SK-N-SH (cell line): ENCODE data around the gene FTCD. TPM values are rescaled to one million over a fixed set of nuclear protein-coding genes. Genes with fewer than 3 reads are reported as not detected.

Source experiments
- CTCF ChIA-PET: fragments of 300-600, 350-600 bp; formaldehyde crosslinking; extraction: SDS; loops from one replicate; lab custom pipeline; 2021; lab: Yijun Ruan, JAX
- POLR2A ChIA-PET: fragments of 350-600 bp; sonication (Branson Sonifier 250); formaldehyde crosslinking; extraction: SDS; loops from one replicate; lab custom pipeline; 2020; ENCODE audit warnings: antibody characterized with exemption, inconsistent platforms; lab: Yijun Ruan, JAX
- DNase-seq: peaks from one replicate; pipeline ENCODE4 v3.0.0; 2012
- H2AFZ ChIP-seq: fragments of 200-600 bp; sonication (generic); 2 replicates; pipeline ENCODE4 v1.8.1; 2016; ENCODE audit warnings: antibody characterized with exemption, mild to moderate bottlenecking, low read depth
- H3F3A ChIP-seq: fragments of 200-600 bp; sonication (generic); replicated peaks from 2 replicates; pipeline ENCODE3; 2016; ENCODE audit warnings: antibody characterized with exemption, mild to moderate bottlenecking; ENCODE audit not compliant: insufficient read depth
- H3K27ac ChIP-seq, 2 experiments: fragments of 200-500 bp in 1 of 2; fragments of 200-600 bp in 1 of 2; sonication (Bioruptor generic) in 1 of 2; sonication (generic), shearing (Covaris generic) in 1 of 2; 2 replicates each; pipeline versions ENCODE4 v1.5.1 to v1.6.1; 2014 to 2016; ENCODE audit warnings: low read depth in 2 of 2, inconsistent platforms in 1 of 2, low read length in 1 of 2, mild to moderate bottlenecking in 1 of 2, mixed read lengths in 1 of 2
- H3K27me3 ChIP-seq: fragments of 200-600 bp; sonication (generic), shearing (Covaris generic); 2 replicates; pipeline ENCODE4 v1.6.1; 2016; ENCODE audit warnings: mixed run types; ENCODE audit not compliant: insufficient read depth
- H3K36me3 ChIP-seq, 2 experiments: fragments of 200-500 bp in 1 of 2; fragments of 200-600 bp in 1 of 2; sonication (Bioruptor generic) in 1 of 2; sonication (generic) in 1 of 2; replicated peaks in 1 of 2; 2 replicates each; pipeline versions ENCODE3 to v1.5.1; 2014 to 2016; ENCODE audit warnings: low read length in 1 of 2, mild to moderate bottlenecking in 1 of 2; ENCODE audit not compliant: insufficient read depth in 2 of 2, control insufficient read depth in 1 of 2
- H3K4me1 ChIP-seq, 2 experiments: fragments of 200-500 bp in 1 of 2; fragments of 200-600 bp in 1 of 2; sonication (Bioruptor generic) in 1 of 2; sonication (generic), shearing (Covaris generic) in 1 of 2; 2 replicates each; pipeline versions ENCODE4 v1.5.1 to v1.6.1; 2014 to 2016; ENCODE audit warnings: low read depth in 1 of 2, low read length in 1 of 2, mixed run types in 1 of 2; ENCODE audit not compliant: insufficient read depth in 2 of 2, control insufficient read depth in 1 of 2
- H3K4me2 ChIP-seq: fragments of 200-600 bp; sonication (generic), shearing (Covaris generic); 2 replicates; pipeline ENCODE4 v1.6.1; 2017; ENCODE audit warnings: mixed run types
- H3K4me3 ChIP-seq, 2 experiments: fragments of 200-500 bp in 1 of 2; fragments of 200-600 bp in 1 of 2; sonication (Bioruptor generic) in 1 of 2; sonication (generic), shearing (Covaris generic) in 1 of 2; 2 replicates each; pipeline versions ENCODE4 v1.5.1 to v1.8.1; 2014 to 2016; ENCODE audit warnings: low read depth in 2 of 2, inconsistent platforms in 1 of 2, low read length in 1 of 2, mild to moderate bottlenecking in 1 of 2, mixed read lengths in 1 of 2, moderate library complexity in 1 of 2
- H3K79me2 ChIP-seq: fragments of 200-600 bp; sonication (generic); 2 replicates; pipeline ENCODE4 v1.8.1; 2017; ENCODE audit warnings: mild to moderate bottlenecking; ENCODE audit not compliant: insufficient read depth
- H3K9ac ChIP-seq: fragments of 200-600 bp; sonication (generic); 2 replicates; pipeline ENCODE4 v1.6.1; 2017; ENCODE audit warnings: mixed run types
- H3K9me2 ChIP-seq: fragments of 200-600 bp; sonication (generic); 2 replicates; pipeline ENCODE4 v1.6.1; 2017; ENCODE audit warnings: mixed run types
- H3K9me3 ChIP-seq: fragments of 200-600 bp; sonication (generic); 2 replicates; pipeline ENCODE4 v1.6.1; 2017; ENCODE audit warnings: mixed run types, mild to moderate bottlenecking, moderate library complexity
- H4K20me1 ChIP-seq: fragments of 200-600 bp; sonication (generic); 2 replicates; pipeline ENCODE4 v1.6.1; 2017; ENCODE audit warnings: mild to moderate bottlenecking, mixed run types; ENCODE audit not compliant: insufficient read depth
- CHD2 ChIP-seq: fragments of 150-350 bp; IDR thresholded peaks from 2 replicates; pipeline ENCODE4 v1.6.1; 2018; ENCODE audit warnings: low read length; ENCODE audit not compliant: partially characterized antibody
- EP300 ChIP-seq, 2 experiments: IDR thresholded peaks; 2 replicates each; pipeline versions ENCODE4 v1.4.0 to v1.6.1; 2012; ENCODE audit warnings: borderline replicate concordance in 1 of 2, low read depth in 1 of 2, low read length in 1 of 2
- EZH2phosphoT487 ChIP-seq: fragments of 200-600 bp; sonication (generic); IDR thresholded peaks from 2 replicates; pipeline ENCODE4 v1.6.1; 2017; ENCODE audit warnings: low read depth, mixed run types, mild to moderate bottlenecking, antibody characterized with exemption, moderate library complexity, borderline replicate concordance
- FOXM1 ChIP-seq: IDR thresholded peaks from 2 replicates; pipeline ENCODE4 v1.4.0; 2012; ENCODE audit warnings: low read depth, mild to moderate bottlenecking
- GATA2 ChIP-seq: sonication (generic); formaldehyde crosslinking; IDR thresholded peaks from 2 replicates; pipeline ENCODE4 v1.5.0; 2020; ENCODE audit warnings: mild to moderate bottlenecking, missing genetic modification reagents
- JUND ChIP-seq: IDR thresholded peaks from 2 replicates; pipeline ENCODE4 v1.4.0; 2012
- NFIC ChIP-seq: IDR thresholded peaks from 2 replicates; pipeline ENCODE4 v1.4.0; 2012; ENCODE audit warnings: borderline replicate concordance
- NRF1 ChIP-seq: IDR thresholded peaks from 2 replicates; pipeline ENCODE4 v1.6.1; 2012; ENCODE audit warnings: low read depth, mild to moderate bottlenecking, low read length
- PBX3 ChIP-seq: IDR thresholded peaks from 2 replicates; pipeline ENCODE4; 2012
- RAD21 ChIP-seq: IDR thresholded peaks from 2 replicates; pipeline ENCODE4 v1.6.1; 2012; ENCODE audit warnings: mild to moderate bottlenecking, low read length
- REST ChIP-seq: IDR thresholded peaks from 2 replicates; pipeline ENCODE4 v1.6.1; 2012; ENCODE audit warnings: mild to moderate bottlenecking, low read depth, low read length, moderate library complexity
- RXRA ChIP-seq: IDR thresholded peaks from 2 replicates; pipeline ENCODE4 v1.4.0; 2012; ENCODE audit warnings: low read depth, mild to moderate bottlenecking, borderline replicate concordance
- SIN3A ChIP-seq: IDR thresholded peaks from 2 replicates; pipeline ENCODE4 v1.6.1; 2012; ENCODE audit warnings: low read depth, mild to moderate bottlenecking, low read length, moderate library complexity, borderline replicate concordance
- TCF12 ChIP-seq: IDR thresholded peaks from 2 replicates; pipeline ENCODE4 v1.4.0; 2012
- WGBS: methylation state at CpG from one replicate; pipeline ENCODE4 v1.1.6; 2017; ENCODE audit warnings: low lambda C conversion rate; 5-methylcytosine and 5-hydroxymethylcytosine counted together
- polyA plus RNA-seq, 3 experiments: library from polyadenylated mRNA; depleted of rRNA; stranded (reverse); fragments of >200 nt; gene quantifications; 2 replicates each; pipeline ENCODE4 v1.2.3, GENCODE V29; 2012
- TF ChIP-seq, protein P1 (sequence below): fragments of 200-600 bp; sonication (generic); IDR thresholded peaks from 2 replicates; pipeline ENCODE4 v1.6.1; 2017; ENCODE audit warnings: antibody characterized with exemption, mild to moderate bottlenecking, moderate library complexity
- TF ChIP-seq, protein P2 (sequence below): IDR thresholded peaks from 2 replicates; pipeline ENCODE4 v1.4.0; 2012; ENCODE audit warnings: low read depth, borderline replicate concordance

FTCD gene
- polyA plus RNA-seq, 1 of the 3 experiments (the other 2 are of a cell fraction): 0.33 TPM

- no peak for TF ChIP-seq REST
- no peak for TF ChIP-seq RXRA
- no peak for TF ChIP-seq JUND
- TF ChIP-seq, protein P1, sequence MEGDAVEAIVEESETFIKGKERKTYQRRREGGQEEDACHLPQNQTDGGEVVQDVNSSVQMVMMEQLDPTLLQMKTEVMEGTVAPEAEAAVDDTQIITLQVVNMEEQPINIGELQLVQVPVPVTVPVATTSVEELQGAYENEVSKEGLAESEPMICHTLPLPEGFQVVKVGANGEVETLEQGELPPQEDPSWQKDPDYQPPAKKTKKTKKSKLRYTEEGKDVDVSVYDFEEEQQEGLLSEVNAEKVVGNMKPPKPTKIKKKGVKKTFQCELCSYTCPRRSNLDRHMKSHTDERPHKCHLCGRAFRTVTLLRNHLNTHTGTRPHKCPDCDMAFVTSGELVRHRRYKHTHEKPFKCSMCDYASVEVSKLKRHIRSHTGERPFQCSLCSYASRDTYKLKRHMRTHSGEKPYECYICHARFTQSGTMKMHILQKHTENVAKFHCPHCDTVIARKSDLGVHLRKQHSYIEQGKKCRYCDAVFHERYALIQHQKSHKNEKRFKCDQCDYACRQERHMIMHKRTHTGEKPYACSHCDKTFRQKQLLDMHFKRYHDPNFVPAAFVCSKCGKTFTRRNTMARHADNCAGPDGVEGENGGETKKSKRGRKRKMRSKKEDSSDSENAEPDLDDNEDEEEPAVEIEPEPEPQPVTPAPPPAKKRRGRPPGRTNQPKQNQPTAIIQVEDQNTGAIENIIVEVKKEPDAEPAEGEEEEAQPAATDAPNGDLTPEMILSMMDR: no peak
- TF ChIP-seq NFIC: no peak
- no peak for TF ChIP-seq SIN3A
- no peak for TF ChIP-seq NRF1
- no peak for TF ChIP-seq TCF12
- peak in 1 of 2 experiments; percentile 58; a peak in 2 of 4 replicates for TF ChIP-seq EP300 (IDR thresholded peaks at IDR 0.05; ENCODE audit: borderline replicate concordance in 1 of 2, low read depth in 1 of 2, low read length in 1 of 2)
These were observed 27.1 kb downstream of the FTCD start (continued) for GRCh38 chr21:46128106-46128932.

- Histone ChIP-seq H3K4me3 (no peak overlapping the region), H2AFZ (no peak overlapping the region), H4K20me1 (no peaks in the 10 kb centered on the region), H3K9me2 (no peaks in the 10 kb centered on the region), H3K27me3 (no peaks in the 10 kb centered on the region), H3K4me1 (peaks cover 0 to 41% of the 10 kb centered on the region in 2 experiments; a peak in 1 of 4 replicates), H3K36me3 (peaks cover 0 to 15% of the 10 kb centered on the region in 2 experiments), H3K9me3 (no peaks in the 10 kb centered on the region), H3K9ac (no peak overlapping the region), H3F3A (no peaks in the 10 kb centered on the region), H3K79me2 (no peaks in the 10 kb centered on the region), H3K4me2 (no peak overlapping the region), H3K27ac (peak overlapping the region in 1 of 2 experiments; percentile 94; a peak in 2 of 4 replicates)
- CTCF ChIA-PET: interaction anchor here (0.7 to 3.4 kb wide), 4 partner anchors 10 to 155 kb away, joined by 3 to 28 read pairs (median 9); no protein-coding TSS in a partner anchor
- no peak for DNase-seq
- 93% methylated on average over 13 of the region's 40 CpGs for WGBS
- POLR2A ChIA-PET: interaction anchor here (1.0 to 1.9 kb wide), 4 partner anchors 16 to 156 kb away, joined by 7 to 10 read pairs (median 9); no protein-coding TSS in a partner anchor
- TF ChIP-seq, protein P2, sequence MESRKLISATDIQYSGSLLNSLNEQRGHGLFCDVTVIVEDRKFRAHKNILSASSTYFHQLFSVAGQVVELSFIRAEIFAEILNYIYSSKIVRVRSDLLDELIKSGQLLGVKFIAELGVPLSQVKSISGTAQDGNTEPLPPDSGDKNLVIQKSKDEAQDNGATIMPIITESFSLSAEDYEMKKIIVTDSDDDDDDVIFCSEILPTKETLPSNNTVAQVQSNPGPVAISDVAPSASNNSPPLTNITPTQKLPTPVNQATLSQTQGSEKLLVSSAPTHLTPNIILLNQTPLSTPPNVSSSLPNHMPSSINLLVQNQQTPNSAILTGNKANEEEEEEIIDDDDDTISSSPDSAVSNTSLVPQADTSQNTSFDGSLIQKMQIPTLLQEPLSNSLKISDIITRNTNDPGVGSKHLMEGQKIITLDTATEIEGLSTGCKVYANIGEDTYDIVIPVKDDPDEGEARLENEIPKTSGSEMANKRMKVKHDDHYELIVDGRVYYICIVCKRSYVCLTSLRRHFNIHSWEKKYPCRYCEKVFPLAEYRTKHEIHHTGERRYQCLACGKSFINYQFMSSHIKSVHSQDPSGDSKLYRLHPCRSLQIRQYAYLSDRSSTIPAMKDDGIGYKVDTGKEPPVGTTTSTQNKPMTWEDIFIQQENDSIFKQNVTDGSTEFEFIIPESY: no peak
- TF ChIP-seq EZH2phosphoT487 (no peak), PBX3 (no peak), RAD21 (no peak), FOXM1 (no peak), RXRA (no peak), GATA2 (CRISPR knock-in tag) (no peak), CHD2 (no peak)
These were observed 27.9 kb downstream of the FTCD start for GRCh38 chr21:46127239-46128105.
